C4-2B (cell line): Measurements from ENCODE around the gene PAIP1.

Source experiments
- H3K27ac ChIP-seq: fragments of 450-650 bp; 2 replicates; pipeline ENCODE4 v1.5.1; 2017
- CTCF ChIP-seq: fragments of 450-650 bp; conservative IDR thresholded peaks from 2 replicates; pipeline ENCODE4 v1.5.1; 2017; ENCODE audit warnings: mild to moderate bottlenecking
- ZFX ChIP-seq: fragments of 450-650 bp; IDR thresholded peaks from 2 replicates; pipeline ENCODE4 v1.6.1; 2017

Gene PAIP1

GRCh38 chr5:43565043-43565442 is 8.2 kb upstream of the PAIP1 start:
- H3K27ac ChIP-seq, result no peak overlapping the region
- TF ChIP-seq ZFX, result no peak
- TF ChIP-seq CTCF, result no peak

DNA sequence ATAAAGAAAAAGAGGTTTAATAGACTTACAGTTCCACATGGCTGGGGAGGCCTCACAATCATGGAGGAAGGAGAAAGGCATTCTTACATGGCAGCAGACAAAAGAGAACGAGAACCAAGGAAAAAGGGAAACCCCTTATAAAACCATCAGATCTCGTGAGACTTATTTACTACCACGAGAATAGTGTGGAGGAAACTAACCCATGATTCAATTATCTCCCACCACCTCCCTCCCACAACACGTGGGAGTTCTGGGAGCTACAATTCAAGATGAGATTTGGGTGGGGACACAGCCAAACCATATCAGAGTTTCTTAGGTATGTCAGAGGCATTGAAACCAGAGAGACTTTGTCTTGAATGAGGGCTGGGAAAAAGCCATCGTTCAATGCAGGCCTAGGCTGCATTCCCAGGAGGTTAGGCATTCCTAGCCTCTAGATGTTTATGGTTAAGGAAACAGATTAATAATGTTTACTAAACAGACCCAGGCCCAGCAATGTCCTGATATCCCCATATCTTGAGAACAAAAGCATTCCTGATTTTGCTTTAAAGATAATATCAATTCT is 7.5 kb upstream of the PAIP1 start:
- no peak overlapping the region for H3K27ac ChIP-seq
- no peak for TF ChIP-seq ZFX
- TF ChIP-seq CTCF, result no peak

DNA sequence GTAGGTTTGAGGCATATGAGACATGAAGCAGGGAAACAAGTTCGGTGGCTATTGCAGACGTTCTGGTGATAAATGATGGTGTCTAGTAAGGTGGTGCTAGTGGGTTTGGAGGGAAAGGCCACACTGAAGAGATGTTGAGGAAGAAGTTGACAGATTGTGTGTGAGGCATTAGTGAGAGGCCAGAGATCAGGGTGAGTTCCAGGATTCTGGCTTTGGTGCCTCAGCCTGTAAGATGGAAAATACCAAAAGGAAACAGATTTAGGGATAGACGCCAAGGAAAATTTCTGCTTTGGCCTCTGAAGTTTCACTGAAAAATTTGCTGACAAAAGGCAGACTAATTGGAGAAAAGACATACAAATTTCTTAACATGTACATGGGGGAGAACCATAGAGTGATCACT is 6.4 kb upstream of the PAIP1 start:
- TF ChIP-seq CTCF (no peak), ZFX (no peak)
- H3K27ac ChIP-seq, result no peak overlapping the region

DNA sequence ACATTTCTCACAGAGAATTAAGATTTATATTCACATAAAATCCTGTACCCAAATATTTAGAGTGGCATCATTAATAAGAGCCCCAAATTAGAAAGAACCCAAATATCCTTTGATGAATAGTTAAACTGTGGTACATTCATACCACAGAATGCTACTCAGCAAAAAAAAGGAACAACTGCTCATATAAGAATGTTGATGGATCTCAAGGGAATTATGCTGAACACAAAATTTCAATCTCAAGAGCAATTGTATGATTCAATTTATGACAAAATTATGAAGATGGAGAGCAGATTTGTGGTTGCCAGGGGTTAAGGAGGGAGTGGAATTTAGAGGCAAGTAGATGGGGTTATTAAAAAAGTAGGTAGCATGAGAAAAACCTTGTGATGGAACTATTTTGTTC is 4.5 kb upstream of the PAIP1 start:
- no peak overlapping the region for H3K27ac ChIP-seq
- TF ChIP-seq ZFX, result no peak
- no peak for TF ChIP-seq CTCF

GRCh38 chr5:43560128-43560527 is 3.3 kb upstream of the PAIP1 start:
- TF ChIP-seq ZFX (no peak), CTCF (no peak)
- H3K27ac ChIP-seq, result no peak overlapping the region

- H3K27ac ChIP-seq, result peak overlapping the region; percentile 95
- TF ChIP-seq ZFX, result peak; percentile 99
Observed at GRCh38 chr5:43556607-43556856, 345 bp downstream of the PAIP1 start.

DNA sequence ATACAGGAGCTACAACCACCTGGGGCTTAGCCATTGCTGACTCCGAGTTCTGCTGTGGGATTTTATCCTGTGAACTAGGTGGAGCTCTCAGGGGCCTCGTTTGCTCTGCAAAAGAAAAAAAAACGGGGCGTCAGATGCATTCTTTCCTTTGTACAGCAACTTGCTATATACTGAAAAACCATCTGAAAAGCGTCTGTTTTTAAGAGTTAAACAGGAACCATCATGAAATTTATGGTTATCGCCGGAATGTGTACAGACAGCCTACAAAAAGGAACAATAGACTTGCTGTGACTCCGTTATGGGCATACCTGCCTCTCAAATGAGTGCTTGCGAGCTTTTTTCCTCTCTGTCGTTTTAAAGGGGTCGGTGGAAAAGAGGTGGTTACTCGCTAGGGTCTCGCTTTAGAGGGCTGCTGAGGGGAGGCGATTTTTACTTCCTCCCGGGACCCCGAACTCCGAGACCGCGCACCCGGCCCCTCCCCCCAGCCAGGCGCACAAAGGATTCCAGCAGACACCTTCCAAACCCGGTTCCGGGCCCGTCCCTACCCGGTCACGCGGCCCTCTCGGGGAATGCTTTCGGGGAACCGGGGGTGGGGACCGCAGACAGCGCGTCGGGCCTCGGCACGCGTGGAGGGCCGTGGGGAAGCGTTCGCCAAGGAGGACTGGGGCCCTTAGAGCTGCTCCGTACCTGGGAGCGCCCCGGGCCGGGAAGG is 826 bp downstream of the PAIP1 start:
- TF ChIP-seq CTCF (no peak; the same call in 1 of the 2 replicates), ZFX (no peak)
- peak overlapping the region; percentile 95 for H3K27ac ChIP-seq

GRCh38 chr5:43554497-43554896 is 2.4 kb downstream of the PAIP1 start:
- no peak overlapping the region for H3K27ac ChIP-seq
- TF ChIP-seq ZFX (no peak), CTCF (no peak)
